Breast epithelium (tissue), 4 donors: ENCODE results near the gene APMAP. TPM values are rescaled to one million over a fixed set of nuclear protein-coding genes. Genes with fewer than 3 reads are reported as not detected.

Experiments used
- DNase-seq, 2 donors: peaks; one replicate each; pipeline ENCODE4 v3.0.0-alpha.2; 2019; ENCODE audit warnings: low spot score in 2 of 2
- H3K27ac ChIP-seq, 2 donors: fragments of 200-600 bp; sonication (generic) in 1 of 2; one replicate each; pipeline ENCODE4 v1.5.1; 2016 to 2019; ENCODE audit warnings: mild to moderate bottlenecking in 1 of 2
- H3K27me3 ChIP-seq, 2 donors: fragments of 200-600 bp; sonication (generic) in 1 of 2; one replicate each; pipeline versions ENCODE4 v1.5.1 to v1.6.0; 2017 to 2019; ENCODE audit warnings: control low read depth in 1 of 2, mild to moderate bottlenecking in 1 of 2
- H3K36me3 ChIP-seq: fragments of 200-600 bp; one replicate; pipeline ENCODE4 v1.5.1; 2019
- H3K4me1 ChIP-seq, 2 donors: fragments of 200-600 bp; sonication (generic); one replicate each; pipeline ENCODE4 v1.5.1; 2016 to 2019; ENCODE audit warnings: control low read depth in 1 of 2
- H3K4me3 ChIP-seq, 3 donors: fragments of 200-600 bp; sonication (generic); 1 replicate in 2 of 3; 2 replicates in 1 of 3; pipeline ENCODE4 v1.5.1; 2016 to 2019; ENCODE audit warnings: mild to moderate bottlenecking in 3 of 3, moderate library complexity in 2 of 3
- H3K9me3 ChIP-seq, 2 donors: fragments of 200-600 bp; sonication (generic) in 1 of 2; one replicate each; pipeline ENCODE4 v1.5.1; 2016 to 2019; ENCODE audit warnings: control low read depth in 1 of 2
- CTCF ChIP-seq, 3 donors: fragments of 450-650 bp; IDR thresholded peaks; one replicate each; pipeline ENCODE4 v1.5.1; 2016 to 2017; ENCODE audit warnings: antibody characterized with exemption in 3 of 3, mild to moderate bottlenecking in 3 of 3, moderate library complexity in 3 of 3
- POLR2A ChIP-seq: fragments of 450-650 bp; IDR thresholded peaks from one replicate; pipeline ENCODE4 v1.6.1; 2016; ENCODE audit warnings: antibody characterized with exemption, mild to moderate bottlenecking, moderate library complexity
- POLR2AphosphoS5 ChIP-seq, 3 donors: sonication (generic); formaldehyde crosslinking; IDR thresholded peaks; one replicate each; pipeline ENCODE4 v1.6.1; 2017; ENCODE audit warnings: antibody characterized with exemption in 3 of 3
- intact Hi-C: fragments of 100-400 bp; cut with DNase I; formaldehyde crosslinking; loops from one replicate; pipeline ENCODE4 v1.15.1; 2023; ENCODE audit warnings: low total_unique reads
- total RNA-seq, 3 donors: library from RNA; depleted of rRNA; stranded (reverse); fragments of >200 nt; gene quantifications; one replicate each; pipeline ENCODE4 v1.1.0, GENCODE V29; 2016

The APMAP gene
- total RNA-seq, 3 donors from 2014 or later = 83.2 to 184 (median 101) TPM

GRCh38 chr20:24996449-24997377, 4.2 kb upstream of the APMAP start:
- Histone ChIP-seq H3K4me1 (peaks cover 3 to 15% of the 10 kb centered on the region in 2 donors), H3K36me3 (no peaks in the 10 kb centered on the region), H3K27ac (no peak overlapping the region), H3K27me3 (no peaks in the 10 kb centered on the region), H3K9me3 (no peaks in the 10 kb centered on the region), H3K4me3 (no peak overlapping the region)
- TF ChIP-seq POLR2A (no peak), POLR2AphosphoS5 (IDR thresholded peaks at IDR 0.05) (no peak), CTCF (IDR thresholded peaks at IDR 0.05) (no peak)
- DNase-seq = peak in 1 of 2 donors; percentile 33
- intact Hi-C loops = loop anchor here (5.0 kb wide), 1 partner anchor 296 kb away; no protein-coding TSS in a partner anchor

GRCh38 chr20:24995741-24996448, 3.3 kb upstream of the APMAP start:
- no peak for TF ChIP-seq POLR2A
- DNase-seq = peak in 1 of 2 donors; percentile 36
- H3K4me3 ChIP-seq = no peak overlapping the region
- H3K27me3 ChIP-seq = no peaks in the 10 kb centered on the region
- no peaks in the 10 kb centered on the region for H3K9me3 ChIP-seq
- intact Hi-C loops = loop anchor here (5.0 kb wide), 1 partner anchor 296 kb away; no protein-coding TSS in a partner anchor
- peaks cover 3 to 15% of the 10 kb centered on the region in 2 donors for H3K4me1 ChIP-seq
- no peaks in the 10 kb centered on the region for H3K36me3 ChIP-seq
- H3K27ac ChIP-seq = no peak overlapping the region

GRCh38 chr20:24994470-24995368, 2.2 kb upstream of the APMAP start:
- intact Hi-C loops = loop anchor here (5.0 kb wide), 2 partner anchors 63 to 298 kb away; partner anchors contain the start of gene ACSS1
- H3K4me1 ChIP-seq = peaks cover 3 to 15% of the 10 kb centered on the region in 2 donors
- no peak overlapping the region for H3K27ac ChIP-seq

GRCh38 chr20:24994186-24994465, 1.6 kb upstream of the APMAP start:
- Histone ChIP-seq H3K4me1 (peaks cover 3 to 15% of the 10 kb centered on the region in 2 donors), H3K4me3 (no peak overlapping the region)

More at GRCh38 chr20:24994470-24995368, 2.2 kb upstream of the APMAP start:
- TF ChIP-seq CTCF (IDR thresholded peaks at IDR 0.05) (peak; percentile 74 to 97 (median 97)), POLR2A (no peak), POLR2AphosphoS5 (IDR thresholded peaks at IDR 0.05) (peak in 2 of 3 donors; percentile 57 to 71)
- Histone ChIP-seq H3K9me3 (no peaks in the 10 kb centered on the region), H3K27me3 (no peaks in the 10 kb centered on the region), H3K4me3 (peak overlapping the region in 2 of 3 donors; percentile 17 to 51), H3K36me3 (no peaks in the 10 kb centered on the region)
- DNase-seq = peak; percentile 72 to 78

More at GRCh38 chr20:24994186-24994465, 1.6 kb upstream of the APMAP start:
- intact Hi-C loops = loop anchor here (5.0 kb wide), 1 partner anchor 63 kb away; the partner anchor contains the start of gene ACSS1
- Histone ChIP-seq H3K9me3 (no peaks in the 10 kb centered on the region), H3K27me3 (no peaks in the 10 kb centered on the region), H3K36me3 (no peaks in the 10 kb centered on the region), H3K27ac (peak overlapping the region; percentile 96 to 97)
- no peak for DNase-seq
- TF ChIP-seq CTCF (IDR thresholded peaks at IDR 0.05) = no peak
- no peak for TF ChIP-seq POLR2AphosphoS5 (IDR thresholded peaks at IDR 0.05)
- no peak for TF ChIP-seq POLR2A
